GM19455 (cell line): ENCODE results near the gene LMNTD1.
"Not testable (repeated sequence)": the region's sequence is repeated elsewhere in the genome, so short reads cannot be mapped to it uniquely, and the experiment has no call there.

Source experiments
- ATAC-seq: cut with Tn5 transposase; IDR thresholded peaks from one replicate; pipeline ENCODE4 v1.9.1; 2021; ENCODE audit not compliant: unreplicated experiment

Gene LMNTD1

GRCh38 chr12:25553098-25553497 is at the start of gene LMNTD1:
LMNTD1 (minus strand) TSS chr12:25553283; CDS start chr12:25552959, 324 bp downstream.
- ATAC-seq, result no peak

- ATAC-seq, result no peak
Measured at GRCh38 chr12:25598956-25599355, 45.9 kb upstream of the LMNTD1 start.

- ATAC-seq, result not testable (repeated sequence)
Measured at GRCh38 chr12:25595496-25595895, 42.4 kb upstream of the LMNTD1 start.

GRCh38 chr12:25594376-25594775 is 41.3 kb upstream of the LMNTD1 start:
- no peak for ATAC-seq

- no peak for ATAC-seq
Measured at GRCh38 chr12:25592725-25593495, 39.8 kb upstream of the LMNTD1 start.

- no peak for ATAC-seq
Measured at GRCh38 chr12:25591144-25591543, 38.1 kb upstream of the LMNTD1 start.

- no peak for ATAC-seq
Measured at GRCh38 chr12:25590011-25590721, 37.1 kb upstream of the LMNTD1 start.

- no peak for ATAC-seq
Measured at GRCh38 chr12:25587346-25587745, 34.3 kb upstream of the LMNTD1 start.

- no peak for ATAC-seq
Measured at GRCh38 chr12:25585662-25586061, 32.6 kb upstream of the LMNTD1 start.

GRCh38 chr12:25585021-25585523 is 32.0 kb upstream of the LMNTD1 start:
- no peak for ATAC-seq

GRCh38 chr12:25584596-25584995 is 31.5 kb upstream of the LMNTD1 start:
- no peak for ATAC-seq

- ATAC-seq, result no peak
Measured at GRCh38 chr12:25583545-25583944, 30.5 kb upstream of the LMNTD1 start.

- no peak for ATAC-seq
Measured at GRCh38 chr12:25581067-25581466, 28.0 kb upstream of the LMNTD1 start.

GRCh38 chr12:25578411-25579143 is 25.5 kb upstream of the LMNTD1 start:
- no peak for ATAC-seq

- ATAC-seq, result no peak
Measured at GRCh38 chr12:25574761-25575160, 21.7 kb upstream of the LMNTD1 start.

GRCh38 chr12:25573346-25573745 is 20.3 kb upstream of the LMNTD1 start:
- ATAC-seq, result no peak

- no peak for ATAC-seq
Measured at GRCh38 chr12:25570418-25570817, 17.3 kb upstream of the LMNTD1 start.

- ATAC-seq, result no peak
Measured at GRCh38 chr12:25566202-25566949, 13.3 kb upstream of the LMNTD1 start.

GRCh38 chr12:25558586-25558985 is 5.5 kb upstream of the LMNTD1 start:
- no peak for ATAC-seq

- ATAC-seq, result no peak
Measured at GRCh38 chr12:25557830-25558436, 4.8 kb upstream of the LMNTD1 start.
